IMR-90 (cell line): ENCODE results near the gene CCL4. TPM values are rescaled to one million over a fixed set of nuclear protein-coding genes. Genes with fewer than 3 reads are reported as not detected.

Experiments used
- ATAC-seq: fragments of 200-7000 bp; cut with Tn5 transposase; 2 replicates; pipeline ENCODE4 v1.9.1; 2020; ENCODE audit warnings: low read depth, mild to moderate bottlenecking, moderate library complexity
- BruUV-seq: library from RNA; stranded (reverse); fragments of 400-500 nt; replicated peaks from 2 replicates; lab custom pipeline; 2021; lab: Mats Ljungman, UMichigan
- CTCF ChIA-PET: fragments of 300-600 bp; formaldehyde crosslinking; extraction: SDS; loops from one replicate; lab custom pipeline; 2021; ENCODE audit warnings: antibody characterized with exemption; lab: Yijun Ruan, JAX
- POLR2A ChIA-PET: fragments of 300-600 bp; sonication (Branson Sonifier 250); formaldehyde crosslinking; loops from one replicate; lab custom pipeline; 2022; ENCODE audit warnings: antibody characterized with exemption; ENCODE audit not compliant: unreplicated experiment; lab: Charles Lee
- DNase-seq: peaks from one replicate; pipeline ENCODE4 v3.0.0; 2013
- H2AFZ ChIP-seq: replicated peaks from 2 replicates; pipeline ENCODE3; 2013; ENCODE audit warnings: low read length, mild to moderate bottlenecking; ENCODE audit not compliant: poor library complexity
- H2AK5ac ChIP-seq: 2 replicates; pipeline ENCODE4 v1.6.1; 2013; ENCODE audit warnings: low read depth, low read length, inconsistent platforms
- H2AK9ac ChIP-seq: replicated peaks from 2 replicates; pipeline ENCODE3; 2013; ENCODE audit warnings: mild to moderate bottlenecking, low read depth, low read length, moderate library complexity; ENCODE audit not compliant: poor library complexity
- H2BK120ac ChIP-seq: 2 replicates; pipeline ENCODE4 v1.6.1; 2013; ENCODE audit warnings: low read depth, low read length, inconsistent platforms
- H2BK15ac ChIP-seq: 3 replicates; pipeline ENCODE4 v1.6.1; 2013; ENCODE audit warnings: low read depth, low read length, inconsistent platforms
- H2BK20ac ChIP-seq: 2 replicates; pipeline ENCODE4 v1.6.1; 2013; ENCODE audit warnings: low read depth, mild to moderate bottlenecking, inconsistent platforms, low read length, moderate library complexity
- H2BK5ac ChIP-seq: 2 replicates; pipeline ENCODE4 v1.6.1; 2013; ENCODE audit warnings: mild to moderate bottlenecking, low read depth, low read length, inconsistent platforms; ENCODE audit not compliant: poor library complexity, severe bottlenecking
- H3K14ac ChIP-seq: replicated peaks from 2 replicates; pipeline ENCODE4 v1.6.1; 2013; ENCODE audit warnings: low read depth, low read length, inconsistent platforms
- H3K18ac ChIP-seq: 2 replicates; pipeline ENCODE4 v1.6.1; 2013; ENCODE audit warnings: low read depth, low read length, control low read depth
- H3K23ac ChIP-seq: 2 replicates; pipeline ENCODE4 v1.6.1; 2013; ENCODE audit warnings: low read depth, low read length, inconsistent platforms
- H3K27ac ChIP-seq: 2 replicates; pipeline ENCODE4 v1.5.1; 2013; ENCODE audit warnings: mild to moderate bottlenecking, control low read depth, low read length; ENCODE audit not compliant: insufficient read depth
- H3K27me3 ChIP-seq: 2 replicates; pipeline ENCODE4 v1.6.1; 2013; ENCODE audit warnings: low read length; ENCODE audit not compliant: control insufficient read depth, insufficient read depth
- H3K36me3 ChIP-seq: 2 replicates; pipeline ENCODE4 v1.6.1; 2013; ENCODE audit warnings: low read length, mixed read lengths; ENCODE audit not compliant: control insufficient read depth, insufficient read depth
- H3K4ac ChIP-seq: 2 replicates; pipeline ENCODE4 v1.6.1; 2013; ENCODE audit warnings: low read depth, low read length, inconsistent platforms
- H3K4me1 ChIP-seq: 2 replicates; pipeline ENCODE4 v1.6.1; 2013; ENCODE audit warnings: low read length, mixed read lengths; ENCODE audit not compliant: control insufficient read depth, insufficient read depth
- H3K4me2 ChIP-seq: 2 replicates; pipeline ENCODE4 v1.6.1; 2013; ENCODE audit warnings: low read depth, mild to moderate bottlenecking, control low read depth, low read length, moderate library complexity
- H3K4me3 ChIP-seq: 2 replicates; pipeline ENCODE4 v1.5.1; 2013; ENCODE audit warnings: low read depth, mild to moderate bottlenecking, control low read depth, low read length, moderate library complexity; ENCODE audit not compliant: insufficient read depth
- H3K56ac ChIP-seq: 2 replicates; pipeline ENCODE4 v1.6.1; 2013; ENCODE audit warnings: low read length, inconsistent platforms; ENCODE audit not compliant: insufficient read depth; ENCODE audit errors: extremely low read depth
- H3K79me1 ChIP-seq, 2 experiments: 2 replicates each; pipeline ENCODE4 v1.6.1; 2013; ENCODE audit warnings: low read length in 2 of 2, inconsistent platforms in 1 of 2, low read depth in 1 of 2
- H3K9ac ChIP-seq: 2 replicates; pipeline ENCODE4 v1.6.1; 2013; ENCODE audit warnings: low read depth, low read length, control low read depth
- H3K9me1 ChIP-seq: 2 replicates; pipeline ENCODE4 v1.6.1; 2013; ENCODE audit warnings: low read length, inconsistent platforms; ENCODE audit not compliant: insufficient read depth
- H3K9me3 ChIP-seq: 2 replicates; pipeline ENCODE4 v1.6.1; 2013; ENCODE audit warnings: low read length; ENCODE audit not compliant: control insufficient read depth, insufficient read depth
- H4K20me1 ChIP-seq: 2 replicates; pipeline ENCODE4 v1.6.1; 2013; ENCODE audit warnings: low read length, inconsistent platforms; ENCODE audit not compliant: insufficient read depth
- H4K5ac ChIP-seq: 2 replicates; pipeline ENCODE4 v1.6.1; 2013; ENCODE audit warnings: mild to moderate bottlenecking, low read depth, low read length, control low read depth
- H4K8ac ChIP-seq, 2 experiments: 2 replicates each; pipeline ENCODE4 v1.6.1; 2013; ENCODE audit warnings: low read depth in 2 of 2, low read length in 2 of 2, control low read depth in 1 of 2, inconsistent platforms in 1 of 2
- H4K91ac ChIP-seq: 2 replicates; pipeline ENCODE4 v1.6.1; 2013; ENCODE audit warnings: low read depth, low read length, inconsistent platforms; ENCODE audit not compliant: insufficient read depth
- CHD1 ChIP-seq: IDR thresholded peaks from 2 replicates; pipeline ENCODE4 v1.6.1; 2012; ENCODE audit warnings: low read depth, low read length, improper control_type of control experiment
- MAFK ChIP-seq: IDR thresholded peaks from 2 replicates; pipeline ENCODE4 v1.6.1; 2012; ENCODE audit warnings: low read depth, low read length, improper control_type of control experiment
- RAD21 ChIP-seq: IDR thresholded peaks from 2 replicates; pipeline ENCODE4 v1.6.1; 2012; ENCODE audit warnings: low read length, improper control_type of control experiment
- WGBS, 2 experiments: methylation state at CpG; one replicate each; pipeline versions ENCODE4 v1.1.5 to v1.1.7; 2013; ENCODE audit warnings: missing lambda C conversion rate in 2 of 2; ENCODE audit not compliant: insufficient read length in 1 of 2; ENCODE audit errors: extremely low coverage in 2 of 2; 5-methylcytosine and 5-hydroxymethylcytosine counted together
- dilution Hi-C: fragments of 300-500 bp; cut with HindIII; formaldehyde crosslinking; loops from one replicate; pipeline ENCODE4 v1.14.3; 2018; ENCODE audit warnings: low sequenced_read_pairs; ENCODE audit not compliant: unreplicated experiment
- in situ Hi-C: fragments of 300-500 bp; cut with MboI; formaldehyde crosslinking; loops from 3 replicates; pipeline ENCODE4 v1.14.3; 2019; ENCODE audit warnings: low sequenced_read_pairs, inconsistent platforms, mixed read lengths
- intact Hi-C: fragments of 100-400 bp; cut with micrococcal nuclease; formaldehyde crosslinking; loops from 2 replicates; pipeline ENCODE4 v1.10.0; 2022
- polyA plus RNA-seq, 3 experiments: library from polyadenylated mRNA; depleted of rRNA; stranded (reverse); fragments of >200 nt; gene quantifications; 2 replicates each; pipeline ENCODE4 v1.2.3, GENCODE V29; 2012; ENCODE audit warnings: low replicate concordance in 1 of 3
- total RNA-seq: library from RNA; depleted of rRNA; stranded (reverse); fragments of >200 nt; gene quantifications from 2 replicates; pipeline ENCODE4 v1.2.3, GENCODE V29; 2012

The CCL4 gene
- total and polyA plus RNA-seq, 2 of the 4 experiments (the other 2 are of a cell fraction), result not detected

DNA sequence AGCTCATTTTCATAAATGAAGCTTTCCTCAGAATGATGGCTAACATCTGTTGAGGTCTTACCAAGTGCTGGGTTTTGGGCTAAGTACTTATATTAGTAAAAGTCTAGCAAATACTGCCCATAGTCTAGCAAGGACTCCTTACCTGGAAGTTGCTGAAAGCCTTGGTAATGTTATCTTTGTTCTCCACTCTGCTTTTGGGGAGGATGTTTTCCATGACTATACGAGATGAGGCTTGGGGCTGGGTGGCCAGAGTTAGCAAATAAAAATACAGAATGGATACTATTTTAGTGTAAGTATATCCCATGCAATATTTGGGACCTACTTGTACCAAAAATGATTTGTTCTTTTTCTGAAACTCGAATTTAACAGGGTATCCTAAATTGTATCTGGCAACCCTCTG lies 31.9 kb upstream of the CCL4 start:
- no peak overlapping the region for H3K9ac ChIP-seq
- no peak for ATAC-seq
- H3K23ac ChIP-seq, result no peak overlapping the region
- POLR2A ChIA-PET, result no interaction called here
- H2BK15ac ChIP-seq, result no peak overlapping the region
- CTCF ChIA-PET, result interaction anchor here (1.4 to 1.5 kb wide), 2 partner anchors 40 to 101 kb away, joined by 3 to 4 read pairs; no protein-coding TSS in a partner anchor
- no peak overlapping the region for H3K4me2 ChIP-seq
- intact Hi-C loops (loop anchor here (1.0 kb wide), 1 partner anchor 102 kb away; no protein-coding TSS in a partner anchor), in situ Hi-C loops (no loop called here), dilution Hi-C loops (no loop called here)
- no peak overlapping the region for H3K27ac ChIP-seq
- H2BK20ac ChIP-seq, result no peak overlapping the region
- H4K20me1 ChIP-seq, result no peaks in the 10 kb centered on the region
- H2AFZ ChIP-seq, result no peak overlapping the region
- TF ChIP-seq RAD21, result no peak
- no peak for TF ChIP-seq CHD1
- no peak for TF ChIP-seq MAFK
- no peaks in the 10 kb centered on the region for H3K79me1 ChIP-seq
- BruUV-seq, result no TSS peak
- WGBS, 2 experiments, result no CpG with 5 or more reads among the region's 2 CpGs
- no peak overlapping the region for H3K14ac ChIP-seq
- no peak overlapping the region for H2BK5ac ChIP-seq
- H2AK9ac ChIP-seq, result no peak overlapping the region
- no peak overlapping the region for H2BK120ac ChIP-seq
- H4K91ac ChIP-seq, result no peak overlapping the region
- no peak for DNase-seq
- no peak overlapping the region for H3K56ac ChIP-seq
- no peak overlapping the region for H3K4ac ChIP-seq
- H3K9me1 ChIP-seq, result no peaks in the 10 kb centered on the region
- H4K5ac ChIP-seq, result no peak overlapping the region
- no peak overlapping the region for H2AK5ac ChIP-seq
- no peaks in the 10 kb centered on the region for H3K9me3 ChIP-seq
- H4K8ac ChIP-seq, result no peak overlapping the region
- no peaks in the 10 kb centered on the region for H3K36me3 ChIP-seq
- H3K4me3 ChIP-seq, result no peak overlapping the region
- H3K4me1 ChIP-seq, result no peaks in the 10 kb centered on the region
- no peak overlapping the region for H3K18ac ChIP-seq
- H3K27me3 ChIP-seq, result peaks cover 1% of the 10 kb centered on the region; the same call in 1 of the 2 replicates
